Trophoblast cell (in vitro differentiated cells and primary cell): ENCODE data around the gene CAMK1D.

ENCODE experiments used
- DNase-seq, 2 donors: peaks; one replicate each; pipeline ENCODE4 v3.0.0-alpha.2; 2016
- H2AFZ ChIP-seq: 2 replicates; pipeline ENCODE4 v1.6.1; 2013; ENCODE audit warnings: low read length, moderate library complexity, mild to moderate bottlenecking; ENCODE audit not compliant: insufficient read depth, poor library complexity
- H2AK5ac ChIP-seq: 2 replicates; pipeline ENCODE4 v1.6.1; 2013; ENCODE audit warnings: mild to moderate bottlenecking, low read length
- H2BK120ac ChIP-seq: 2 replicates; pipeline ENCODE4 v1.6.1; 2013; ENCODE audit warnings: low read length, mild to moderate bottlenecking, moderate library complexity; ENCODE audit not compliant: insufficient read depth, poor library complexity
- H2BK12ac ChIP-seq: 2 replicates; pipeline ENCODE4 v1.6.1; 2013; ENCODE audit warnings: mild to moderate bottlenecking, low read length, moderate library complexity
- H2BK5ac ChIP-seq: 2 replicates; pipeline ENCODE4 v1.6.1; 2013; ENCODE audit warnings: low read length, low read depth, moderate library complexity, mild to moderate bottlenecking; ENCODE audit not compliant: poor library complexity
- H3K14ac ChIP-seq: 2 replicates; pipeline ENCODE4 v1.6.1; 2013; ENCODE audit warnings: mild to moderate bottlenecking, low read length
- H3K18ac ChIP-seq: 2 replicates; pipeline ENCODE4 v1.6.1; 2013; ENCODE audit warnings: mild to moderate bottlenecking, low read length
- H3K23ac ChIP-seq: 2 replicates; pipeline ENCODE4 v1.6.1; 2013; ENCODE audit warnings: low read length
- H3K27ac ChIP-seq: 2 replicates; pipeline ENCODE4 v1.5.1; 2013; ENCODE audit warnings: low read depth, mild to moderate bottlenecking, inconsistent platforms, low read length, moderate library complexity
- H3K27me3 ChIP-seq: 2 replicates; pipeline ENCODE4 v1.6.1; 2013; ENCODE audit warnings: inconsistent platforms, mild to moderate bottlenecking, low read length, moderate library complexity; ENCODE audit not compliant: insufficient read depth
- H3K36me3 ChIP-seq, 2 experiments: 1 replicate in 1 of 2; 2 replicates in 1 of 2; pipeline ENCODE4 v1.6.1; 2013; ENCODE audit warnings: low read length in 2 of 2, mild to moderate bottlenecking in 2 of 2, moderate library complexity in 1 of 2; ENCODE audit not compliant: insufficient read depth in 2 of 2, control insufficient read depth in 1 of 2
- H3K4ac ChIP-seq: 2 replicates; pipeline ENCODE4 v1.6.1; 2013; ENCODE audit warnings: low read depth, mild to moderate bottlenecking, low read length, moderate library complexity
- H3K4me1 ChIP-seq, 2 experiments: 1 replicate in 1 of 2; 2 replicates in 1 of 2; pipeline ENCODE4 v1.6.1; 2013; ENCODE audit warnings: low read length in 2 of 2, mild to moderate bottlenecking in 2 of 2, moderate library complexity in 1 of 2; ENCODE audit not compliant: insufficient read depth in 2 of 2, control insufficient read depth in 1 of 2
- H3K4me2 ChIP-seq: 2 replicates; pipeline ENCODE4 v1.6.1; 2013; ENCODE audit warnings: inconsistent platforms, mild to moderate bottlenecking, low read length, moderate library complexity
- H3K4me3 ChIP-seq: 2 replicates; pipeline ENCODE4 v1.5.1; 2013; ENCODE audit warnings: mild to moderate bottlenecking, low read depth, low read length, inconsistent platforms
- H3K79me1 ChIP-seq: one replicate; pipeline ENCODE4 v1.6.1; 2013; ENCODE audit warnings: low read length
- H3K79me2 ChIP-seq: 2 replicates; pipeline ENCODE4 v1.6.1; 2013; ENCODE audit warnings: low read length, mild to moderate bottlenecking; ENCODE audit not compliant: control insufficient read depth, insufficient read depth, poor library complexity
- H3K9ac ChIP-seq: 2 replicates; pipeline ENCODE4 v1.6.1; 2013; ENCODE audit warnings: mild to moderate bottlenecking, low read length
- H3K9me3 ChIP-seq: 2 replicates; pipeline ENCODE4 v1.6.1; 2013; ENCODE audit warnings: low read depth, mild to moderate bottlenecking, control low read depth, inconsistent platforms, low read length; ENCODE audit not compliant: insufficient read depth
- H4K12ac ChIP-seq: 2 replicates; pipeline ENCODE4 v1.6.1; 2013; ENCODE audit warnings: low read depth, mild to moderate bottlenecking, low read length, moderate library complexity
- H4K8ac ChIP-seq: 2 replicates; pipeline ENCODE4 v1.6.1; 2013; ENCODE audit warnings: low read depth, mild to moderate bottlenecking, low read length, moderate library complexity
- H4K91ac ChIP-seq: one replicate; pipeline ENCODE4 v1.6.1; 2013; ENCODE audit warnings: low read depth, mild to moderate bottlenecking, low read length, moderate library complexity
- WGBS: extraction: QIAGEN DNeasy Blood & Tissue Kit; methylation state at CpG from one replicate; pipeline ENCODE4 v1.1.7; 2013; ENCODE audit warnings: missing lambda C conversion rate; ENCODE audit not compliant: insufficient read length, insufficient coverage; ENCODE audit errors: extremely low coverage; 5-methylcytosine and 5-hydroxymethylcytosine counted together

Gene CAMK1D

GRCh38 chr10:12600652-12601051 lies 251.3 kb downstream of the CAMK1D start:
- Histone ChIP-seq H2AFZ (no peak overlapping the region), H3K23ac (no peak overlapping the region), H3K36me3 (no peaks in the 10 kb centered on the region), H2BK12ac (no peak overlapping the region), H3K4me3 (no peak overlapping the region), H3K79me1 (no peaks in the 10 kb centered on the region), H3K79me2 (no peaks in the 10 kb centered on the region), H2BK5ac (no peak overlapping the region), H3K14ac (no peak overlapping the region), H3K27me3 (no peaks in the 10 kb centered on the region), H3K4me1 (no peaks in the 10 kb centered on the region), H4K91ac (no peak overlapping the region), H4K12ac (no peak overlapping the region), H2BK120ac (no peak overlapping the region), H3K18ac (no peak overlapping the region), H3K9ac (no peak overlapping the region), H3K4ac (no peak overlapping the region), H3K27ac (no peak overlapping the region), H3K4me2 (no peak overlapping the region), H2AK5ac (no peak overlapping the region), H3K9me3 (no peaks in the 10 kb centered on the region), H4K8ac (no peak overlapping the region)
- no peak for DNase-seq
- WGBS = no CpG with 5 or more reads among the region's 4 CpGs

GRCh38 chr10:12602521-12602920 lies 253.2 kb downstream of the CAMK1D start:
- Histone ChIP-seq H2BK5ac (no peak overlapping the region), H3K14ac (no peak overlapping the region), H3K36me3 (no peaks in the 10 kb centered on the region), H3K4ac (no peak overlapping the region), H4K8ac (no peak overlapping the region), H4K12ac (no peak overlapping the region), H2BK120ac (no peak overlapping the region), H4K91ac (no peak overlapping the region), H3K4me3 (no peak overlapping the region), H3K18ac (no peak overlapping the region), H3K79me2 (no peaks in the 10 kb centered on the region), H3K9ac (no peak overlapping the region), H3K23ac (no peak overlapping the region), H2AK5ac (no peak overlapping the region), H3K4me1 (no peaks in the 10 kb centered on the region), H3K27me3 (no peaks in the 10 kb centered on the region), H2AFZ (no peak overlapping the region), H3K4me2 (no peak overlapping the region), H3K27ac (no peak overlapping the region), H3K79me1 (no peaks in the 10 kb centered on the region), H3K9me3 (no peaks in the 10 kb centered on the region), H2BK12ac (no peak overlapping the region)
- no CpG with 5 or more reads among the region's 7 CpGs for WGBS
- DNase-seq = peak in 1 of 2 donors; percentile 31

GRCh38 chr10:12603766-12604470 lies 254.6 kb downstream of the CAMK1D start:
- Histone ChIP-seq H3K9me3 (no peaks in the 10 kb centered on the region), H3K18ac (no peak overlapping the region), H3K4ac (no peak overlapping the region), H3K4me2 (no peak overlapping the region), H2BK120ac (no peak overlapping the region), H3K27ac (no peak overlapping the region), H3K79me2 (no peaks in the 10 kb centered on the region), H3K27me3 (no peaks in the 10 kb centered on the region), H3K4me3 (no peak overlapping the region), H2BK12ac (no peak overlapping the region), H3K4me1 (no peaks in the 10 kb centered on the region), H3K23ac (no peak overlapping the region), H3K79me1 (no peaks in the 10 kb centered on the region), H3K9ac (no peak overlapping the region), H3K36me3 (no peaks in the 10 kb centered on the region), H2AFZ (no peak overlapping the region), H4K91ac (no peak overlapping the region), H3K14ac (no peak overlapping the region), H4K8ac (no peak overlapping the region), H4K12ac (no peak overlapping the region), H2AK5ac (no peak overlapping the region), H2BK5ac (no peak overlapping the region)
- DNase-seq = peak; percentile 68 to 80
- no CpG with 5 or more reads among the region's 11 CpGs for WGBS

GRCh38 chr10:12605580-12606405 lies 256.4 kb downstream of the CAMK1D start:
- H2BK5ac ChIP-seq = no peak overlapping the region
- H4K12ac ChIP-seq = no peak overlapping the region
- no peak overlapping the region for H3K4me3 ChIP-seq
- H3K9me3 ChIP-seq = no peaks in the 10 kb centered on the region
- H3K18ac ChIP-seq = no peak overlapping the region
- H3K79me1 ChIP-seq = no peaks in the 10 kb centered on the region
- H3K27ac ChIP-seq = no peak overlapping the region
- no peak for DNase-seq
- H2BK120ac ChIP-seq = no peak overlapping the region
- H3K79me2 ChIP-seq = no peaks in the 10 kb centered on the region
- no peak overlapping the region for H2BK12ac ChIP-seq
- no peaks in the 10 kb centered on the region for H3K4me1 ChIP-seq
- no peak overlapping the region for H3K4me2 ChIP-seq
- no CpG with 5 or more reads among the region's 27 CpGs for WGBS
- H2AK5ac ChIP-seq = no peak overlapping the region
- H3K36me3 ChIP-seq = no peaks in the 10 kb centered on the region
- H3K9ac ChIP-seq = no peak overlapping the region
- H4K91ac ChIP-seq = no peak overlapping the region
- no peak overlapping the region for H3K14ac ChIP-seq
- H2AFZ ChIP-seq = no peak overlapping the region
- no peak overlapping the region for H3K23ac ChIP-seq
- H3K27me3 ChIP-seq = no peaks in the 10 kb centered on the region
- no peak overlapping the region for H4K8ac ChIP-seq
- H3K4ac ChIP-seq = no peak overlapping the region
